GM10847 (cell line): ENCODE results near the gene SCNN1G.

ENCODE experiments used
- POLR2A ChIP-seq: IDR thresholded peaks from 2 replicates; pipeline ENCODE4 v1.6.1; 2011; ENCODE audit not compliant: insufficient read length; ENCODE audit errors: extremely low read depth

Gene SCNN1G

DNA sequence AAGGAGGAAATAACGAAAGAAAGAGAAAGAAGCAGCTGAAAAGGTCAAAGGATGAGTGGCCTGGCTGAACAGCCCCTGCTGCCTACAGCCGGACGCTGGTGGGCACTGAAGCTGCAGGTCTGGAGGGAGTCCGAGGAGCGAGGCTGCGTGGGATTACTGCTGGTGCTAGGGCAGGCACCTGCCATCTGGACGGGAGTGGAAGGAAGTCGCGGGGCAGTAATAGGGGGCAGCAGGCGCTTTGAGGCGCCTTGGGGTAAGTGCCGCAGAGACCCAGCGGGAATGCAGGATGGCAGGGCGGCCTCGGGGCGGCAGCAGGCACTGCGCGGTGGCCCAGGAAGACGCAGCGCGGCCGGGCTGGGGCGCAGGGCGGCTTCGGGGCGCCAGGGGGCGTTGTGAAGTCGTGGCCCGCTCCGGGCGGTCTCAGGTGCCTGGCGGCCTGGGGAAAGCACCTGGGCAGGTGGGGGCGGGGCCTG, 303 bp upstream of the SCNN1G start:
- TF ChIP-seq POLR2A, result no peak

DNA sequence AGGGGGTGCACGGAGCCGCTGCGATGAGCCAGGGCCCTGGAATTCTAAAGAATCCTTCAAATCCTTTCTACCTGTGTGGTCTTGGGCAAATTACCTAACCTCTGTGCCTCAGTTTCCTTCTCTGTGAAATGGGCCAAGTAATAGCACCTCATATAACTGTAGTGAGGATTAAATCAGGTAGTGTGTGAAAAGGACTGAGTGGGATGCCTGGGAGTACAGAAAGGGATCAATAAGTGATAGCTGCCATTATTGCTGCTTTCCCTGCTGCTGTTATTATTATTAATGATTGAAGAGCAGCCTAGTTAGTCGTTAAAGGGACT, 958 bp downstream of the SCNN1G start:
- TF ChIP-seq POLR2A, result no peak

DNA sequence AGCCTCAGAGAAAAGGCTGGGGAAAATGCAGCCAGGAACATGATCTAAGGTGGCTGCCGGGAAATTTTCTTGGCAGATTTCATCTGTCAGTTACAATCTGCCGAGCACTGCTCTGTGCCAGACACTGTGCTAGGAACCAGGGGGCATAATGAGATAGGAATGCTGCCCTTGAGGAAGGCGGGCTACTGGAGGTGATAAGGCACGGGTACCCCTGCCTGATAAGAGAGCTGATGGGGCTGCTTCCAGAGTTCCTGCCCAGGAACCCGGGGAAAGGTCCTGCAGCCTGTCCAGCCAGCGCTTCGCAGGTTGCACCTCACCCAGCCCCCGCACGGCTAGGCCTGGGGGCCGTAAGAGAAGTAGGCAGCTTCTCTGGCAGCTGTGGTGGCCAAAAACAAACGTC, 3.1 kb downstream of the SCNN1G start:
- TF ChIP-seq POLR2A, result no peak

DNA sequence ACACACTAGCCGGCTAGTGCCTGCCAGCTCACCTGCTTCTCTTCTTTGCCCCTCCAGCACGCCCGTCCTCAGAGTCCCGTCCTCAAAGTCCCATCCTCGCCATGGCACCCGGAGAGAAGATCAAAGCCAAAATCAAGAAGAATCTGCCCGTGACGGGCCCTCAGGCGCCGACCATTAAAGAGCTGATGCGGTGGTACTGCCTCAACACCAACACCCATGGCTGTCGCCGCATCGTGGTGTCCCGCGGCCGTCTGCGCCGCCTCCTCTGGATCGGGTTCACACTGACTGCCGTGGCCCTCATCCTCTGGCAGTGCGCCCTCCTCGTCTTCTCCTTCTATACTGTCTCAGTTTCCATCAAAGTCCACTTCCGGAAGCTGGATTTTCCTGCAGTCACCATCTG, 3.6 kb downstream of the SCNN1G start:
- no peak for TF ChIP-seq POLR2A

DNA sequence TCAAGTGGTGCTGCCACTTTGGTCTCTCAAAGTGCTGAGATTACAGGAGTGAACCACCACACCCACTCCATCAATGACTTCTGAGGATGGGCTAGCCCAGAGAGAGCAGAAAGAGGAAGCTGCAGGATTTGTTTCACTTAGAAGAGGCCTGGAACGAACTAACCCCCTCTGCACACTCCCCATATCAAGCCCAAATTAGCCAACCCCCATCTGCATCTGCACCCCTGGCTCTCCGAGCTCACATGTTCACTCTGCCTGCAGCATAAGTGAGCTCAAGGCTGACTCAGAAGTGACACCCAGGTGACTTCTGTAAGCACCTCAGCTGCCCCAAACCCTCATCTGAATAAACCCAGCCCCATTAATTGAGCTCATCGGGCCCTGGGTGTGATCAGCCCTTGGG, 4.8 kb downstream of the SCNN1G start:
- TF ChIP-seq POLR2A, result no peak

DNA sequence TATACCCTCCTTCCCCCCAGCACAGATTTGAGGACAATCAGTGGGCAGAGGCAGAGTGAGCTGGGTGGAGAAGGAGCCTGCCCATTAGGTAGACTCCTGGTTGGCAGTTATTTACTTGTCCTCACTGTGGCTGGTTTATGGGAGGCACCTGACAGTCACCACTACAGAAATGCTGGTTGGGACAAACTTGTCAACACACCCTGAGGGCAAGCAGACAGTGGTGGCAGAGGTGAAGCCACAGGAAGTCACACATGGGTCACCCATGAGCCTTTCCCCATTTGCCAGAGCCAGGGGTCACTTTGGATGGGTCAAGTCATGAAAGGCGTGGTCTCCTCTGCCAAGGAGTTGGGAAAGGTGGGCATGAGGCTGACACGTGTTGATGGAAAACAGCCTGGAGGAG, 6.4 kb downstream of the SCNN1G start:
- no peak for TF ChIP-seq POLR2A

DNA sequence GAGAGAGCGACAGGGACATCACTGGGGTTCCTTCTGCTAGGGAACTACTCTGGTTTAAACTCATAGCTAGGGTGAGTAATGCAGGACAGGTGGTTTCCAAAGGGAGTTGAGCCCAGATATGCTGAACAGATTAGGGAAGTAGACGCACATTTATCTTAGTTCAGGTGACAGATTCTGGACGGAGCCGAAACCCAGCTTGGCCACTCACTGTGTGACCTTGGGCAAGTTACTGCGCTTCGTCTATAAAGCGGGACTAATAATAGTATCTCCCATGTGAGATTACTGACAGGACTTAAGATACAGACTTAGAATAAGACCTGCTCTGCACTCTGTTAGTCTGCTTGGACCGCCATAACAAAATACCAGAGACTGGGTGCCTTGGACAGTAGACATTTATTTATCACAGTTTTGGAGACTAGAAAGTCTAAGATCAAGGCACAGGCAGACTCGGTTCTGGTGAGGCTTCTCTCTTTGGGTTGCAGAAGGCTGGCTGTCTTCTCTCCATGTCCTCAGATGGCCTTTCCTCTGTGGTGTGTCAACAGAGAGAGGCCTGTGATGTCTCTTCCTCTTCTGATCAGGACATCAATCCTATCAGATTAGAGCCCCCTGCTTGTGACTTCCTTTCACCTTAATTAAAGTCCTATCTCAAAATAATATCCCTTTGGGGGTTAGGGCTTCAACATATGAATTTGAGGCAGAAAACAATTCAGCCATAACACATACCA, 12.1 kb downstream of the SCNN1G start:
- no peak for TF ChIP-seq POLR2A

DNA sequence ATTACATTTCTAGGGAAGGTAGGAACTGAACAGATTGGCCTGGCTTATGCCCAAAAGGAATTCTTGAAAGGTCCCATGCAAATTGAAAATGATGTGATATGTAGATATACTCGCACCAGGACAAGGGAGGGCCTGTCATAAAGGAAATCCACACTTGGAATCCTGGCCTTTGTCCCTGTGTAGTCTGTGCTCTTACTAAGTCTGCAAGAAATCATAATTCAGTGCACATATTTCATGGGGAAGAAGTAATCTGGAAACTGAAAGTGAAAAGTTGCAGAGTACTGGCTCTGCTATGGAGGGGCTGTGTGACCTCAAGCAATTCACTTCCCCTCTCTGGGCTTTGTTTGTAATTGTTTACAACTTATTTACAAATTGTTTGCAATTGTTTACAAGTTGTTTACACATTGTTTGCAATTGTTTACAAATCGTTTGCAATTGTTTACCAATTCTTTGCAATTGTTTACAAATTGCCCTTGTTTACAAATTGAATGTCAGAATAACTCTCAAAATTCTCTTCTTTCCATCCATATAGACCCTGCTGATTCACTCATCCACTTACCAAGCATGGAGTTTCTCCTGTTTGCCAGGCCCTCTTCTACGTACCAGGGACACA, 12.9 kb downstream of the SCNN1G start:
- no peak for TF ChIP-seq POLR2A

DNA sequence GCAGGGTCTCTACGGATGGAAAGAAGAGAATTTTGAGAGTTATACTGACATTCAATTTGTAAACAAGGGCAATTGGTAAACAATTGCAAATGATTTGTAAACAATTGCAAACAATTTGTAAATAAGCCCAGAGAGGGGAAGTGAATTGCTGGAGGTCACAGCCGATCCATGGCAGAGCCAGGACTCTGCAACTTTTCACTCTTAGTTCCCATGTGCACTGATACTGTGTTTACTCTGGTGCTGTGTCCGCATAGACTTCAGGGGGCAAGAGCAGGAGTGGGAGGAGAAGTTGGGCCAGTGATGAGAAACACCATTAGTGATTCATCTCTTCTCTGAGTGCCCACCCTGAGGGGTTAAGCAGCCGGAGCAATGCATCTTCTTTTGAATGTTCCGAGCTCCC, 14.0 kb downstream of the SCNN1G start:
- no peak for TF ChIP-seq POLR2A

DNA sequence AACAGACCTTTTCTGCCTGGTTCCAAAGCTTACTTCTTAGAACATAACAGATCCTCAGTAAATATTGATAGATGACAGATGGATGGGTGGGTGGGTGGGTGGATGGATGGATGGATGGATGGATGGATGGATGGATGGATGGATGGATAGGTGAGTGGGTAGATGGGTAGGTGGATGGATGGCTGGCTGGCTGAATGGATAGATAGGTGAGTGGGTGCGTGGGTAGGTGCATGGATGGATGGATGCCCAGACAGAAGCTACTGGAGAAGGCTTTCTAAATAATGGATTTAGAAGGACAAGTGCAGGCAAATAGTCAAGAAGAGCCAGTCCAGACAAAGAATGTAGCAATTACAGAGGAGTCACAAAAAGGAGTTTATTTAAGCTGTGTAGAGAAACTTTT, 19.6 kb downstream of the SCNN1G start:
- no peak for TF ChIP-seq POLR2A

DNA sequence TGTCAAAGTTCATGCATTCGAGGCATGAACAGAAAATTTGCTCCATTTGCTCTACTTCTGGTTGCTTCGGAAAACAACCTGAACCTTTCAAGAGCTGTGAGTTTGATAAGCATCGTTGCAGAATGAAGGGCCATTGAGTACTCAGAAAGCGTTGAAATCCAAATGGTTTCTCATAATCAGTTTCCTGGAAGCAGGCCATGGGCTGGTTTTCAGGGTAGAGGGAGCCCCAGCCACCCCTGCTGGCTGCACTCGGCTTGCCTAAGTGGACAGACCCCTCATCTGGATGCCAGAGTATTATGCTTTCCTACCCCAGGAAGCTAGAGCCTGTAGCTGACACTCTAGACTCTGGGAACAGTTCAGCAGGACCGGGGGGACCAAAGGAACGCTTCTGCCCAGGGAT, 24.4 kb downstream of the SCNN1G start:
- TF ChIP-seq POLR2A, result no peak

DNA sequence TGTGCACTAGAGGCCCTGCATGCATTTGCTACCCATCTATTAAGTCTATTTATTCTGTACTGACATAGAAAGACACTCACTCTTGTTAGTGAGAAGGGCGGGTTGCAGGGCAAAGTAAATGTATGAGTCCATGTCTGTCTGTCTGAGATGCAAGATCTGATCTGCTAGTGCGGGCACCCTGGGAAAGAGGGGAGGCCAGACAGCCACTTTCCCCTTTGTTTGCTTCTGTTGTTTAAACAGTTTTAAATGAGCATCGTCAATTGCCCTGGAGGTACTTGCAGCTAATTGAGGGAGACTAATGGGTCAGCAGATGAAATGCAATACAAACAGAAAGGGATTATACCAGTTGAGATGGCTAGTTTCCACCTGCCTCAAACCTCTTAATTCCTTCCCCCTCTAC, 24.9 kb downstream of the SCNN1G start:
- TF ChIP-seq POLR2A, result no peak

DNA sequence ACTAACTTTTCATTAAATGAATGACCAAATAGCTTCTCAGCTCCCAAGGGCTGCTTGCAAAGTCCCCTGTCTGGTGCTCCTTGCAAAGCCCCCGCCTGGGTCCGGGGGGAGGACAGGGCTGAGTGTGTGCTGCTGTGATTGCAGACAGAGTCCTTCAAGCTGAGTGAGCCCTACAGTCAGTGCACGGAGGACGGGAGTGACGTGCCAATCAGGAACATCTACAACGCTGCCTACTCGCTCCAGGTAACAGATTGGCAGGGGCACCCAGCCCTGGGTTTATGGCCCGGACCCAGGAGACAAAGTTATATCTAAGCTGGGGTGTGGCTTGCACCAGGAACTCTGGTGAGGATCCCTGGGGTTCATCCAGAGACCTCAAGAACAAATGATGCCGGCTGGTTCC, 27.1 kb downstream of the SCNN1G start:
- TF ChIP-seq POLR2A, result no peak

DNA sequence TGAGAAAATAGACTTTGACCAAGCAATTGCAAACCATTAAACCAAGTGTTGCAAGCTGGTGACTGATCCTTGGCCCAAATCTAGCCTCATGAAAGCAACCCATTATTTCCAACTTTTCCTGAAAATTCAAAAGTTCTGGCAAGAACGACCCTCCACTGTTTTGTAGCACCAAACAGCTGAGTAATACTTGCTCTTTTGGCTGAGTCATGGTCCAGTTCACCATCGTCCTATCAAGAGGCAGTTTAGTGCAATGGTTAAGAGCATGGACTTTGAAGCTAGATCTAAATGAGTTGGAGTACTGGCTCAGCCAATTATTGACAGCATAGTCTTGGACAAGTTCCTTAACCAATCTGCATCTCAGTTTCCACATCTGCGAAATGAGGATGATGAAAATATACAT, 31.3 kb downstream of the SCNN1G start:
- TF ChIP-seq POLR2A, result no peak

DNA sequence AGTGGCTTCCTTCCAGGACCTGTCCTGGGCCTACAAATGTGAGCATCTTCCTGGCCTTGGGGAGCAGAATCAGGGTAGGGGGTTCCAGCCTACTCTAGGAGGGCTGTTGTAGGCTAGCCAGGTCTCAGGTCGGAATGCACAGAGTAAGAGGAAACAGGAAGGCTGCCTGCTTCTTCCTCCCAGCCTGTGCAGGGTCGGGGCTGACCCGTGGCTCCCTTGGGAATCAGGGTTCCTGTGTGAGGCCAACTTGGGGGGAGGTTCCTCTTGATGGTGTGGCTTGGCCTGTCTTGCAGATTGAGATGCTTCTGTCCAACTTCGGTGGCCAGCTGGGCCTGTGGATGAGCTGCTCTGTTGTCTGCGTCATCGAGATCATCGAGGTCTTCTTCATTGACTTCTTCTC, 32.3 kb downstream of the SCNN1G start:
- no peak for TF ChIP-seq POLR2A

DNA sequence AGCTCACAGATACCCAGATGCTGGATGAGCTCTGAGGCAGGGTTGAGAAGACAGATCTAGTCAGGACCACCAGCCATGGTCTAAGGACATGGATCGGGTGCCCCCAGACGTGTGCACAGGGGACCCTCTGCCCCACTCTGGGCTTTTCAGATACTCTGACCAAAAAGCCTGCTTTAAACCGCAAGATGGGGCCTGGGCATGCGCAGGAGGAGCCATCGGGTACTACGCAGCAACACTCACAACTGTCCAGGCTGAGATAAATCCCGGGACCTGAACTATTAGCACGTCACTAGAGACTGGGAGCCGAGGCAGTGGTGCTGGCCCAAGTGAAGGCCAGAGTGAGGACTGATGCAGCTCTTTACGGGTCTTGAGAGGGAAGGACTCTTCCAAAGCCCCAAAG, 32.9 kb downstream of the SCNN1G start:
- TF ChIP-seq POLR2A, result no peak

DNA sequence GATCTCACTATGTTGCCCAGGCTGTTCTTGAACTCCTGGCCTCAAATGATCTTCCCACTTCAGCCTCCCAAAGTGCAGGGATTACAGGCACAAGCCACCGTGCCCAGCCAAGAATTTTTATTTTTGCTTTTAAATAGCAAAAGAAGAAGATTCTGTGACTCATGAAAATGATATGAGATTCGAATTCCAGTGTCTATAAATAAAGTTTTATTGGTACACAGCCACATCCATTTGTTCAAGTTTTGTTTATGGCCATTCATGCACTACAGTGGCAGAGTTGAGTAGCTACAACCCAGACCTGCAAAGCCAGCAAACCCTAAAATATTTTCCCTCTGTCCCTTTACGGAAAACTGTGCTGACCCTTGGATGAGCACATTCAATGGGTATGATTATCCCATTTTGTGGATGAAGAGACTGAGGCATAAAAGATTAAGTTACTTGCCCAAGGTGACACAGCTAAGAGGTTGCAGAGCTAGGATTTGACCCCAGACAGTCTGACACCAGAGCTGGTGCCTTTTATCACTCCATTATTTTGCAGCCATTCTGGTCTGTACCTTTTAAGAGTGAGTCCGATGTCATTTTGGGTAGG, 34.2 kb downstream of the SCNN1G start:
- no peak for TF ChIP-seq POLR2A
